SK-N-SH treated with all-trans-retinoic acid at 6 μM for 48 hours (cell line): Measurements from ENCODE around the gene KLHDC8A.

ENCODE experiments used
- ATAC-seq: fragments of 200-7000 bp; cut with Tn5 transposase; 3 replicates; pipeline ENCODE4 v1.9.1; 2020; ENCODE audit warnings: mild to moderate bottlenecking, moderate library complexity
- ARNTL ChIP-seq: fragments of 450-650 bp; formaldehyde crosslinking; IDR thresholded peaks from 2 replicates; pipeline ENCODE4 v1.5.0; 2020; ENCODE audit warnings: low read depth, mild to moderate bottlenecking, moderate library complexity, borderline replicate concordance
- BACH2 ChIP-seq: fragments of 250-450 bp; sonication (Bioruptor Pico); IDR thresholded peaks from 2 replicates; pipeline ENCODE4 v1.9.0; 2021; ENCODE audit warnings: mild to moderate bottlenecking, borderline replicate concordance
- CREB5 ChIP-seq: fragments of 250-450 bp; sonication (Bioruptor Pico); IDR thresholded peaks from 2 replicates; pipeline ENCODE4 v1.5.1; 2020; ENCODE audit warnings: low read depth, mild to moderate bottlenecking, moderate library complexity
- CSDC2 ChIP-seq: fragments of 250-450 bp; sonication (Bioruptor Pico); IDR thresholded peaks from 2 replicates; pipeline ENCODE4 v1.5.0; 2020; ENCODE audit warnings: mild to moderate bottlenecking, moderate library complexity
- ESRRG ChIP-seq: fragments of 250-450 bp; sonication (Bioruptor Pico); IDR thresholded peaks from 2 replicates; pipeline ENCODE4 v1.6.1; 2021; ENCODE audit warnings: mild to moderate bottlenecking
- GLIS3 ChIP-seq: fragments of 250-450 bp; sonication (Bioruptor Pico); IDR thresholded peaks from 2 replicates; pipeline ENCODE4 v1.5.0; 2020; ENCODE audit warnings: mild to moderate bottlenecking, moderate library complexity
- ISL1 ChIP-seq: fragments of 250-450 bp; sonication (Bioruptor Pico); IDR thresholded peaks from 2 replicates; pipeline ENCODE4 v2.1.2; 2022; ENCODE audit warnings: mild to moderate bottlenecking, moderate library complexity
- OSR1 ChIP-seq: fragments of 250-450 bp; sonication (Bioruptor Pico); IDR thresholded peaks from 2 replicates; pipeline ENCODE4 v1.8.0; 2022; ENCODE audit warnings: moderate library complexity, mild to moderate bottlenecking, inconsistent platforms
- POU6F1 ChIP-seq: fragments of 250-450 bp; sonication (Bioruptor Pico); IDR thresholded peaks from 2 replicates; pipeline ENCODE4 v1.8.0; 2021; ENCODE audit warnings: low read depth, mild to moderate bottlenecking, moderate library complexity, borderline replicate concordance
- PPARA ChIP-seq: fragments of 250-450 bp; sonication (Bioruptor Pico); IDR thresholded peaks from 2 replicates; pipeline ENCODE4 v1.5.0; 2020; ENCODE audit warnings: mild to moderate bottlenecking, borderline replicate concordance
- RARB ChIP-seq: fragments of 250-450 bp; sonication (Bioruptor Pico); IDR thresholded peaks from 2 replicates; pipeline ENCODE4 v1.8.0; 2021; ENCODE audit warnings: mild to moderate bottlenecking, moderate library complexity
- SNAI2 ChIP-seq: fragments of 250-450 bp; sonication (Bioruptor Pico); IDR thresholded peaks from 2 replicates; pipeline ENCODE4 v1.5.0; 2020; ENCODE audit warnings: mild to moderate bottlenecking, moderate library complexity
- TCF4 ChIP-seq: fragments of 250-450 bp; sonication (Bioruptor Pico); IDR thresholded peaks from 2 replicates; pipeline ENCODE4 v1.8.0; 2021; ENCODE audit warnings: mild to moderate bottlenecking, moderate library complexity, borderline replicate concordance
- TOX ChIP-seq: fragments of 250-450 bp; sonication (Bioruptor Pico); IDR thresholded peaks from 2 replicates; pipeline ENCODE4 v1.8.0; 2021; ENCODE audit warnings: mild to moderate bottlenecking, moderate library complexity, borderline replicate concordance
- TSHZ2 ChIP-seq: fragments of 250-450 bp; sonication (Bioruptor Pico); IDR thresholded peaks from 2 replicates; pipeline ENCODE4 v1.5.0; 2020; ENCODE audit warnings: mild to moderate bottlenecking, moderate library complexity
- ZC3H10 ChIP-seq: fragments of 250-450 bp; sonication (Bioruptor Pico); IDR thresholded peaks from 2 replicates; pipeline ENCODE4 v1.5.1; 2021; ENCODE audit warnings: mild to moderate bottlenecking, moderate library complexity
- ZFP3 ChIP-seq: fragments of 250-450 bp; sonication (Bioruptor Pico); IDR thresholded peaks from 2 replicates; pipeline ENCODE4 v1.5.0; 2020; ENCODE audit warnings: mild to moderate bottlenecking, moderate library complexity
- ZFP30 ChIP-seq: fragments of 450-650 bp; formaldehyde crosslinking; IDR thresholded peaks from 2 replicates; pipeline ENCODE4 v1.5.0; 2022; ENCODE audit warnings: mild to moderate bottlenecking, moderate library complexity
- ZNF565 ChIP-seq: fragments of 450-650 bp; formaldehyde crosslinking; conservative IDR thresholded peaks from 2 replicates; pipeline ENCODE4 v1.5.0; 2020; ENCODE audit warnings: low read depth, mild to moderate bottlenecking, moderate library complexity
- ZNF70 ChIP-seq: fragments of 450-650 bp; formaldehyde crosslinking; IDR thresholded peaks from 2 replicates; pipeline ENCODE4 v1.5.0; 2020; ENCODE audit warnings: mild to moderate bottlenecking, moderate library complexity
- ZNF8 ChIP-seq: fragments of 450-650 bp; formaldehyde crosslinking; IDR thresholded peaks from 2 replicates; pipeline ENCODE4 v1.5.0; 2020; ENCODE audit warnings: mild to moderate bottlenecking, moderate library complexity
- TF ChIP-seq, protein P1 (sequence below): fragments of 250-450 bp; sonication (Bioruptor Pico); IDR thresholded peaks from 2 replicates; pipeline ENCODE4 v1.5.1; 2021; ENCODE audit warnings: mild to moderate bottlenecking, moderate library complexity
- TF ChIP-seq, protein P2 (sequence below): fragments of 250-450 bp; sonication (Bioruptor Pico); IDR thresholded peaks from 2 replicates; pipeline ENCODE4 v1.8.0; 2020; ENCODE audit warnings: mild to moderate bottlenecking, moderate library complexity, borderline replicate concordance

KLHDC8A gene

DNA sequence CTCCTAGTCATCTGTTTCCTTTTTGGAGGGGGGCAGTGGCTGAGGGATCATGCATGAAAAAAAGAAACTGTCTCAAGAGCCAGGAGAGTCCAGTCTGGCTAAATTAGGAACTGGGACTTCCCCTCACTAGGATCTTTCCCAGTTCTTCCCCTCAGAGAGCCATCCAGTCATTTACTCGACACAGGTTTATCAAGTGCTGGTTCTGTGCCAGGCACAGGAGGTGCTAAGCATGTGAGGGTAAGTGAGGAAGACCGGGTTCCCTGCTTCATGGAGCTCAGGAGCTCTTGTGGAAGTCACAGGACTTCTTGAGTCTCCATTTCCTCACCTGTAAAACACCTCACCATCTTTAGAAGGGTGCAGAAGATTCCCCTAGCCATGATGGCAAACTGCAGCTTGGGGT is 26.6 kb downstream of the KLHDC8A start:
- TF ChIP-seq TSHZ2 (CRISPR knock-in tag) (no peak), ZFP30 (CRISPR knock-in tag) (no peak), ISL1 (CRISPR knock-in tag) (no peak), CSDC2 (CRISPR knock-in tag) (no peak), ZNF8 (CRISPR knock-in tag) (no peak), PPARA (CRISPR knock-in tag) (no peak), ZNF70 (CRISPR knock-in tag) (no peak), ARNTL (CRISPR knock-in tag) (no peak), GLIS3 (CRISPR knock-in tag) (no peak), POU6F1 (CRISPR knock-in tag) (no peak), ESRRG (CRISPR knock-in tag) (no peak), CREB5 (CRISPR knock-in tag) (no peak), SNAI2 (no peak), TCF4 (CRISPR knock-in tag) (no peak), BACH2 (no peak), ZC3H10 (CRISPR knock-in tag) (no peak), TOX (no peak), ZFP3 (CRISPR knock-in tag) (no peak)
- TF ChIP-seq, protein P1, sequence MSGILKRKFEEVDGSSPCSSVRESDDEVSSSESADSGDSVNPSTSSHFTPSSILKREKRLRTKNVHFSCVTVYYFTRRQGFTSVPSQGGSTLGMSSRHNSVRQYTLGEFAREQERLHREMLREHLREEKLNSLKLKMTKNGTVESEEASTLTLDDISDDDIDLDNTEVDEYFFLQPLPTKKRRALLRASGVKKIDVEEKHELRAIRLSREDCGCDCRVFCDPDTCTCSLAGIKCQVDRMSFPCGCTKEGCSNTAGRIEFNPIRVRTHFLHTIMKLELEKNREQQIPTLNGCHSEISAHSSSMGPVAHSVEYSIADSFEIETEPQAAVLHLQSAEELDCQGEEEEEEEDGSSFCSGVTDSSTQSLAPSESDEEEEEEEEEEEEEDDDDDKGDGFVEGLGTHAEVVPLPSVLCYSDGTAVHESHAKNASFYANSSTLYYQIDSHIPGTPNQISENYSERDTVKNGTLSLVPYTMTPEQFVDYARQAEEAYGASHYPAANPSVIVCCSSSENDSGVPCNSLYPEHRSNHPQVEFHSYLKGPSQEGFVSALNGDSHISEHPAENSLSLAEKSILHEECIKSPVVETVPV (CRISPR knock-in tag), result no peak
- TF ChIP-seq, all 23 proteins: peak for 0
- ATAC-seq, result no peak

- TF ChIP-seq PPARA (CRISPR knock-in tag), result no peak
- no peak for TF ChIP-seq BACH2
- no peak for TF ChIP-seq ZNF565 (CRISPR knock-in tag)
- TF ChIP-seq, protein P2, sequence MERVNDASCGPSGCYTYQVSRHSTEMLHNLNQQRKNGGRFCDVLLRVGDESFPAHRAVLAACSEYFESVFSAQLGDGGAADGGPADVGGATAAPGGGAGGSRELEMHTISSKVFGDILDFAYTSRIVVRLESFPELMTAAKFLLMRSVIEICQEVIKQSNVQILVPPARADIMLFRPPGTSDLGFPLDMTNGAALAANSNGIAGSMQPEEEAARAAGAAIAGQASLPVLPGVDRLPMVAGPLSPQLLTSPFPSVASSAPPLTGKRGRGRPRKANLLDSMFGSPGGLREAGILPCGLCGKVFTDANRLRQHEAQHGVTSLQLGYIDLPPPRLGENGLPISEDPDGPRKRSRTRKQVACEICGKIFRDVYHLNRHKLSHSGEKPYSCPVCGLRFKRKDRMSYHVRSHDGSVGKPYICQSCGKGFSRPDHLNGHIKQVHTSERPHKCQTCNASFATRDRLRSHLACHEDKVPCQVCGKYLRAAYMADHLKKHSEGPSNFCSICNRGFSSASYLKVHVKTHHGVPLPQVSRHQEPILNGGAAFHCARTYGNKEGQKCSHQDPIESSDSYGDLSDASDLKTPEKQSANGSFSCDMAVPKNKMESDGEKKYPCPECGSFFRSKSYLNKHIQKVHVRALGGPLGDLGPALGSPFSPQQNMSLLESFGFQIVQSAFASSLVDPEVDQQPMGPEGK (CRISPR knock-in tag), result no peak
- TF ChIP-seq ZC3H10 (CRISPR knock-in tag), result no peak
- no peak for TF ChIP-seq TSHZ2 (CRISPR knock-in tag)
- no peak for TF ChIP-seq ZFP30 (CRISPR knock-in tag)
- TF ChIP-seq CSDC2 (CRISPR knock-in tag), result no peak
- TF ChIP-seq, protein P1 (CRISPR knock-in tag), result no peak
- TF ChIP-seq RARB (CRISPR knock-in tag), result no peak
- no peak for TF ChIP-seq TCF4 (CRISPR knock-in tag)
- TF ChIP-seq POU6F1 (CRISPR knock-in tag), result no peak
- no peak for TF ChIP-seq ARNTL (CRISPR knock-in tag)
- TF ChIP-seq ZNF8 (CRISPR knock-in tag), result no peak
- no peak for TF ChIP-seq ZFP3 (CRISPR knock-in tag)
- TF ChIP-seq TOX, result no peak
- no peak for TF ChIP-seq OSR1 (CRISPR knock-in tag)
- ATAC-seq, result no peak
Observed at GRCh38 chr1:205329719-205330118, 27.0 kb downstream of the KLHDC8A start.
